SK-N-MC (cell line): ENCODE measurements around the gene MAP3K3.

ENCODE experiments used
- EZH2 ChIP-seq: fragments of 200-600 bp; sonication (generic); IDR thresholded peaks from one replicate; pipeline ENCODE4 v1.6.1; 2017; ENCODE audit warnings: antibody characterized with exemption
- FOXP2 ChIP-seq: optimal IDR thresholded peaks from 2 replicates; pipeline ENCODE3; 2011; ENCODE audit warnings: mild to moderate bottlenecking, moderate library complexity; ENCODE audit not compliant: insufficient read depth; ENCODE audit errors: extremely low read length, control extremely low read depth
- POLR2AphosphoS5 ChIP-seq: IDR thresholded peaks from 2 replicates; pipeline ENCODE4 v1.6.1; 2012; ENCODE audit warnings: mild to moderate bottlenecking, low read depth, low read length, borderline replicate concordance

DNA sequence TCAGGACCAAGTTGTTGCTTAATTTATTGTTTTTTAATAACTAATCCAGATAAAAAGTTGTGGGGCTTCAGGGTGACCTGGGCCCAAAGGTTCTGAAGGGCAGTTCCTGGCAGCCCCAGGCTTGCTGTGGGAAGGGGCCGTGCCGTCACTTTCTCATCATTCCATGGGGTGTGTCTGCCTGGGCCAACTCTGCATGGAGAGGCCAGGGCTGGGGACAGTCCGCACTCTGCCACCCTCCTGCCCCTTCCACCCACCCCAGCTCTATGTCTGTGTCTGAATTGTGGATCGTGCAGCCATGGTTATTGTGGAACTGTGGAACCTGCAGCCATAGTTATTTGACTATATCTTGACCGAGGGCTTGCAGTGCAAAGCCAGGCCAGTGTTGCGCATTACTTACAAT is 73.7 kb downstream of the MAP3K3 start:
- TF ChIP-seq POLR2AphosphoS5 (no peak; the same call in 1 of the 2 replicates), EZH2 (no peak), FOXP2 (no peak)
